ENCODE results near the gene SCN2A. TPM values are rescaled to one million over a fixed set of nuclear protein-coding genes. Genes with fewer than 3 reads are reported as not detected.

Gene SCN2A
- total RNA-seq (2022; extraction: Qiagen RNA extraction), result not detected in 5 replicates

DNA sequence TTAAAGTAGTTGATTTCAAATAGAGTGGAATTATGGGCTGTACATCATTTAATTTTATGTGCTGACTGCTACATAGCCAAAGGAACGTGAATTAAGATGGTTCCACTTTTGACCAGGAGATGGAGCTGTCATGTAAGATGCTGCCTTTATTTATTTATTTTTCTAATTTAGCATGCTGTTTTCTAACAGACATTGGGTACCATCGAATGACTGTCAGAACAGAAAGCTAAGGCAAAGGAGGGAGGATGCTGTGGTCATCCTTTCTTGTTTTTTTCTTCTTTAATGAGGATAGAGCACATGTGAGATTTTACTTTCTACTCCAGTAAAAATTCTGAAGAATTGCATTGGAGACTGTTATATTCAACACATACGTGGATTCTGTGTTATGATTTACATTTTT is at the start of gene SCN2A:
Gene SCN2A, plus strand, starts transcription at position 185 of the 400 bp plus-strand sequence. CDS start 56,410 bp downstream, outside the sequence.

DNA sequence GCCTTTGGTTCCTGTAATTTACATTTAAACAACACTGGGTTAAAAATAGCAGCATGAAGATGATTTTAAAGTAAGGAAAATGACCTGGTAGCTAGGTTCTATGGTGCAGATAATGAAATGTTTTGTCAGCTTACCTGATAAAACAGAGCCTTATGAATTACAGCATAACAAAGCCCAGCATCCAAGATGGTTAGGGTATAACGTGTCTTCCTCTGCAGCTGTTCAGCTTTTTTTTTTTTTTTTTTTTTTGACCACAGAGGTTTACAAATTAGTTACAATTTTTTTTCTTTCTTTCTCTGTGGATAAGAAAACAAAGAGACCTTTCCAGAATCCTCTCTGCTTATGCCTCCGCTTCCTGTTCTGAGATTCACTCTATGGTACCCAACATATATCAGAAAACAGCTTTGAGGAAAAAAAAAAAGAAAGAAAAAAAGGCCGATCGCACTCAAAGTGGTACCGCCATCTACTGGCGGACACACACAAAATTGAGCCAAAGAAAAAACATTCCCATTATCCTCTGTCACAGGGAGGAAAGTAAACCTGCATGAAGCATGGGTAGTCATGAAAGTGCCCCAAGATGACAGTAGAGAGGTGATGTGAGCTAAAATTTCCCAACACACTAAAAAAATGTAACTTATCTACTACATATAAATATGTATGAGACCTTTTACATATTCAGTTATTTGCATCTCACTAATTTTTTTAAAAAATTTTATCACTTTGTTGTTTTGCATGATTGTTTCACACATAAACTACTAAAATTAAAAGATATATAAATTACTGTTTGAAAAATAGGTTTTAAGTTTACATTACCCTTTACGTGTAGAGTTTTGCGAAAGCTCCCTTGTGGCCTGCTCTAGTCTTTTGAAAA is 35.3 kb upstream of the SCN2A start, which contains the start of gene SCN3A:
Gene SCN3A, minus strand, starts transcription at position 362 of the 871 bp plus-strand sequence. CDS start 27,656 bp downstream, outside the sequence.

Other genes starting within 250 kb of the SCN2A start
- 0.01 TPM in 1 of 5 replicates, not detected in the others for gene SCN3A, start 35.4 kb upstream of the SCN2A start, total RNA-seq (2022; extraction: Qiagen RNA extraction)
- gene CSRNP3, start 230.3 kb downstream of the SCN2A start, total RNA-seq (2022; extraction: Qiagen RNA extraction), result not detected in 5 replicates